ENCODE data around the gene HOXD11. TPM values are rescaled to one million over a fixed set of nuclear protein-coding genes. Genes with fewer than 3 reads are reported as not detected.

HOXD11 gene
- total and polyA plus RNA-seq, 2 donors (not counting 3 experiments of a cell fraction or from before 2014, with no cell fraction given), result not detected

GRCh38 chr2:176094349-176094748 lies 12.7 kb upstream of the HOXD11 start:
- no TSS peak for BruUV-seq (replicated peaks)
- Histone ChIP-seq H3K4me3 (replicated peaks in 1 of 3; ENCODE audit: insufficient read depth in 1 of 3, low read depth in 1 of 3, low read length in 3 of 3) (no peak overlapping the region), H3K27ac (ENCODE audit: insufficient read depth, low read depth, low read length) (no peak overlapping the region), H3K9me1 (replicated peaks; ENCODE audit: control insufficient read depth, extremely low read depth, insufficient read depth, low read length) (no peaks in the 10 kb centered on the region), H3K4me2 (ENCODE audit: insufficient read depth, low read length) (no peak overlapping the region), H4K20me1 (replicated peaks; ENCODE audit: control insufficient read depth, extremely low read depth, insufficient read depth, low read length) (peaks cover 6% of the 10 kb centered on the region), H3K9me3 (replicated peaks; ENCODE audit: control insufficient read depth, insufficient read depth, low read length) (no peaks in the 10 kb centered on the region), H2AFZ (ENCODE audit: low read depth, low read length) (no peak overlapping the region), H3K27me3 (ENCODE audit: control insufficient read depth in 2 of 2, insufficient read depth in 2 of 2, low read length in 2 of 2) (peaks cover 87 to 97% of the 10 kb centered on the region in 2 experiments), H3K79me2 (ENCODE audit: control insufficient read depth, insufficient read depth, low read length) (no peaks in the 10 kb centered on the region), H3K4me1 (ENCODE audit: control insufficient read depth, extremely low read depth, insufficient read depth, low read length) (peaks cover 5% of the 10 kb centered on the region), H3K9ac (replicated peaks; ENCODE audit: extremely low read depth, insufficient read depth, low read length) (no peak overlapping the region), H3K36me3 (ENCODE audit: control insufficient read depth in 2 of 2, extremely low read depth in 1 of 2, insufficient read depth in 2 of 2, low read length in 2 of 2) (no peaks in the 10 kb centered on the region)
- POLR2A ChIA-PET, result no interaction called here
- CTCF ChIA-PET, result interaction anchor here (0.6 to 6.0 kb wide), 8 partner anchors 9 to 843 kb away, joined by 3 to 113 read pairs (median 4); no protein-coding TSS in a partner anchor
- no peak for FAIRE-seq
- intact Hi-C loops (cut with micrococcal nuclease) (no loop called here), dilution Hi-C loops (cut with MboI; ENCODE audit: extremely low pct_ligation_motif_present, low sequenced_read_pairs) (no loop called here)
- TF ChIP-seq GATA2 (IDR thresholded peaks at IDR 0.05; ENCODE audit: insufficient read depth, insufficient read length, low read depth, low read length), result no peak
- no peak for TF ChIP-seq POLR2A (IDR thresholded peaks at IDR 0.05; ENCODE audit: low read depth, low read length)
- no peak for DNase-seq (ENCODE audit: low read depth, low spot score)

- BruUV-seq (replicated peaks), result no TSS peak
- TF ChIP-seq POLR2A (IDR thresholded peaks at IDR 0.05; ENCODE audit: low read depth, low read length) (no peak), FOS (IDR thresholded peaks at IDR 0.05; ENCODE audit: borderline replicate concordance, insufficient read depth, low read length) (no peak), EZH2 (IDR thresholded peaks at IDR 0.05; ENCODE audit: borderline replicate concordance, low read depth, low read length, severe bottlenecking) (no peak), MYC (IDR thresholded peaks at IDR 0.05; ENCODE audit: low read depth, low read length) (no peak), MAX (IDR thresholded peaks at IDR 0.05; ENCODE audit: insufficient read depth, insufficient read length) (no peak), GATA2 (IDR thresholded peaks at IDR 0.05; ENCODE audit: insufficient read depth, insufficient read length, low read depth, low read length) (no peak), JUN (IDR thresholded peaks at IDR 0.05; ENCODE audit: borderline replicate concordance, insufficient read depth, insufficient read length, low read depth) (no peak), POLR2AphosphoS5 (IDR thresholded peaks at IDR 0.05; ENCODE audit: insufficient read depth, low read depth, low read length) (no peak)
- DNase-seq (ENCODE audit: low read depth, low spot score) (no peak), FAIRE-seq (no peak)
- intact Hi-C loops (cut with micrococcal nuclease) (loop anchor here (5.0 kb wide), 2 partner anchors 783 to 1393 kb away; no protein-coding TSS in a partner anchor), dilution Hi-C loops (cut with MboI; ENCODE audit: extremely low pct_ligation_motif_present, low sequenced_read_pairs) (no loop called here)
- Histone ChIP-seq H3K79me2 (ENCODE audit: control insufficient read depth, insufficient read depth, low read length) (no peaks in the 10 kb centered on the region), H3K9ac (replicated peaks; ENCODE audit: extremely low read depth, insufficient read depth, low read length) (no peak overlapping the region), H3K4me3 (replicated peaks in 1 of 3; ENCODE audit: insufficient read depth in 1 of 3, low read depth in 1 of 3, low read length in 3 of 3) (no peak overlapping the region), H3K4me1 (ENCODE audit: control insufficient read depth, extremely low read depth, insufficient read depth, low read length) (peaks cover 5% of the 10 kb centered on the region), H3K4me2 (ENCODE audit: insufficient read depth, low read length) (no peak overlapping the region), H2AFZ (ENCODE audit: low read depth, low read length) (no peak overlapping the region), H3K27ac (ENCODE audit: insufficient read depth, low read depth, low read length) (no peak overlapping the region), H3K9me3 (replicated peaks; ENCODE audit: control insufficient read depth, insufficient read depth, low read length) (no peaks in the 10 kb centered on the region), H3K9me1 (replicated peaks; ENCODE audit: control insufficient read depth, extremely low read depth, insufficient read depth, low read length) (no peaks in the 10 kb centered on the region), H4K20me1 (replicated peaks; ENCODE audit: control insufficient read depth, extremely low read depth, insufficient read depth, low read length) (peaks cover 6% of the 10 kb centered on the region), H3K36me3 (ENCODE audit: control insufficient read depth in 2 of 2, extremely low read depth in 1 of 2, insufficient read depth in 2 of 2, low read length in 2 of 2) (no peaks in the 10 kb centered on the region), H3K27me3 (ENCODE audit: control insufficient read depth in 2 of 2, insufficient read depth in 2 of 2, low read length in 2 of 2) (peaks cover 87 to 97% of the 10 kb centered on the region in 2 experiments)
- POLR2A ChIA-PET, result no interaction called here
- CTCF ChIA-PET, result interaction anchor here (1.2 to 6.0 kb wide), 9 partner anchors 10 to 1633 kb away, joined by 3 to 113 read pairs (median 15); no protein-coding TSS in a partner anchor
Measured at GRCh38 chr2:176095421-176095820, 11.7 kb upstream of the HOXD11 start.

Data from endothelial cell of umbilical vein (primary cell).